Urothelium cell line (cell line): ENCODE data around the gene CCDC137.
A peak's percentile ranks its signal among the peaks of the same experiment; 100 is the strongest.

Experiments
- DNase-seq: peaks from one replicate; pipeline ENCODE4 v3.0.0; 2011; ENCODE audit warnings: low spot score, mixed read lengths
- FAIRE-seq: peaks from 2 replicates; lab custom pipeline; 2011; peaks lifted over from hg19 to GRCh38; lab: Jason Lieb, UNC

The CCDC137 gene

GRCh38 chr17:81714412-81715106, 48.0 kb downstream of the CCDC137 start:
- no peak for DNase-seq
- no peak for FAIRE-seq

DNA sequence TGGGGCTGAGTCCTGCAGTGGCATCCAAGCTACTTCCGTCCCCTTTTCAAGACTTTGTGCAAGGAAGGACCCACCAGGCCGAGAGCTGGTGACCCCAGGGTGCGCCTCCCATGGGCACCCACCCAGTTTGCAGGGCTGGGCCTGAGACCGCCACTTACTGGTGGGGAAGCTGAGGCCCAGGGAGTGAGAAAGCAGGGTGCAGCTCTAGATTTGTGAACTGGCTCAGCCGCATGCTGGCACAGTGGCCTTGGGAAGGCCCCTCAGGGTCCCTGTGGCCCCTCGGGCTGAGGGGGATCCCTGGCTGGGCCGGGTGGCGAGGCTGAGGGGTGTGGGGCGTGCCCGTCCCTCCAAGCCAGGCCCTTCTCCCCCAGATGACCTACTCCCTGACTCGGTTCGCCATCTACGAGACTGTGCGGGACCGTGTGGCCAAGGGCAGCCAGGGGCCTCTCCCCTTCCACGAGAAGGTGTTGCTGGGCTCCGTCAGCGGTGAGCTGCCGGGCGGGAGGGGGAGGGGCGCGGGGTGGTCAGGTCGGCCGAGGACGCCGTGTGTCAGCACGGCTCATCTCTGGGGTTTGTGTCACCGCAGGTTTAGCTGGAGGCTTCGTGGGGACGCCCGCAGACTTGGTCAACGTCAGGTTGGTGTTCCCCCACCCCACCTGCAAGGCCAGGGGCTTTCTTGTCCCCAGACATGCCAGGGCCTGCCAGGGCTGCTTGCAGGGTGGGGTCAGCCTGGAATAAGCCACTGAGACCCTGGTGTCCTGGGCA, 48.8 kb downstream of the CCDC137 start:
- no peak for FAIRE-seq
- DNase-seq = no peak

DNA sequence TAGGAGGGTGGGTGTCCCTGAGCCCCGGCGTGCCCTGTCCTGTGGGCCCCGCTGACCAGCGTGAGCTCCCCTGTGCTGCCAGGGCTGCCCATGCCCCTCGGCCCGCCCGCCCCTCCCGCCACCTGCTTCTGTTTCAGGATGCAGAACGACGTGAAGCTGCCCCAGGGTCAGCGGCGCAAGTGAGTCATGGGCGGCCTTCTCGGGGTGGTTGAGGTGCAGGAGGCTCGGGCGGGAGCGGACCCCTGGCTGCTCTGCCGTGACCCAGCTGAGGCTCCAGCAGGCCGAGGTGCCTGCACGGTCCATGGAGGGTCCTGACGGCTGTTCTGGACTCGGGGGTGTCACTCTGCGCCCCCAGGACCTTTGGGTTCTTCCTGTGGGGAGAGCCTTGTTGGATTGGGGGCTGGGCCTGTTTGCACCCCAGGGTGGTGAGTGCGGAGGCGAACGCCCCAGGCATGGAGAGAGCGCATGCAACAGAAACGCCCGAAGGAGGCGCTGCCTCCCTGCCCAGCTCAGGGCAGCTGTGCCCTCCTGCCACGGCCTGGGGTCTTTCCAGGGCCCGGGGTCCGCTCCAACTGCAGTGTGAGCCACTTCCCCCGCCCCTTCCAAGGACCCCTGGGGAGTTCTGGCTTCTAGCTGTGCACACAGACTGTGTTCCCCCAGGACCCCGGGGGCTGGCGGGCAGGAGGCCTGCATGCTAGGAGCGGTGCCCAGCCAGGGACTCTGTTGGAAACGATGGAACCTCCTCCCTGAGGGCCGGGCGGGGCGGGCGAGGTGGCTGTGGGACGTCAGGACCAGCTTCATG, 49.5 kb downstream of the CCDC137 start:
- DNase-seq = no peak
- no peak for FAIRE-seq

- FAIRE-seq = no peak
- DNase-seq = no peak
These were observed 50.1 kb downstream of the CCDC137 start for GRCh38 chr17:81716674-81716996.

DNA sequence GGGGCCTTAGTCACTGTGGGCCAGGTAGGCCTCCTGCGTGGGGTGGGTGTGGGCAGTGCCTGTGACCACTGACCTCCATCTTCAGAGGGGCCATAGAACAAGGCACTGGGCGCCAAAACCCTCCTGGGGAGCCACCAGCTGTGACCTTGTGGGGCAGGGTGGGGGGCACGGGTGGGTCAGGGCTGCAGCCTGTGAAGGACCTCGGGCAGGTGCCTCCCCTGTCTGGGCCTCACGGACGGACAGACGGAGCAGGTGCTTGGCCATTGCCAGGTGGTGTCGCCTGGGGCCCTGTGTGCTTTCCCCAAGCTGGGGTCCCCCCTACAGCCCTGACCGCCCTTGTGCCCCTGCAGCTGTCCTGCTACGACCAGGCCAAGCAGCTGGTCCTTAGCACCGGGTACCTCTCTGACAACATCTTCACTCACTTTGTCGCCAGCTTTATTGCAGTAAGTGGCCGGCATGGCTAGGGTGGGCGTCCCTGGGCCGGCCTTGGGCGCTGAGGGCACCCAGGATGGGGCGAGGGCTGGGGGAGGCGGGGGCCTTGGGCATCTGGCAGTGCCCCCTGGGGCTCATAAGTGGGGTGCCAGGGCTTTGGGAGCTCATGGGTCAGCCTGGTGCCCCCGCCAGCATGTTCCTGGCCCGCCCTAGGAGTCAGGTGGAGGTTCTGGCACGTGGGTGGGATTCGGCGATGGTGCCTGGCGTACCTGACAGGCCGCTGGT, 50.7 kb downstream of the CCDC137 start:
- FAIRE-seq (no peak), DNase-seq (no peak)

DNA sequence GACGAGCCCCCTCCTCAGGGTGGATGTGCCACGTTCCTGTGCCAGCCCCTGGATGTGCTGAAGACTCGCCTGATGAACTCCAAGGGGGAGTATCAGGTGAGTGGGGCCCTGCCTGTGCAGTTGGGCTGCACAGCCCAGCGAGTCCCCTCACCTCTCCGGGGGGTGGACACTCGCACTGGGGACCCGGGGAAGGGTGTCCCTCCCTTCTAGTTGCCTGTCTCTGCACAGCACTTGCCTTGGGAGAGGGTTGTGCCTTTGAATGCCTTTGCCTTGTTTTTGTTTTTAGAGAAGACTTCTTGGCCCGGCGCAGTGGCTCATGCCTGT, 51.2 kb downstream of the CCDC137 start:
- FAIRE-seq = peak; percentile 72

DNA sequence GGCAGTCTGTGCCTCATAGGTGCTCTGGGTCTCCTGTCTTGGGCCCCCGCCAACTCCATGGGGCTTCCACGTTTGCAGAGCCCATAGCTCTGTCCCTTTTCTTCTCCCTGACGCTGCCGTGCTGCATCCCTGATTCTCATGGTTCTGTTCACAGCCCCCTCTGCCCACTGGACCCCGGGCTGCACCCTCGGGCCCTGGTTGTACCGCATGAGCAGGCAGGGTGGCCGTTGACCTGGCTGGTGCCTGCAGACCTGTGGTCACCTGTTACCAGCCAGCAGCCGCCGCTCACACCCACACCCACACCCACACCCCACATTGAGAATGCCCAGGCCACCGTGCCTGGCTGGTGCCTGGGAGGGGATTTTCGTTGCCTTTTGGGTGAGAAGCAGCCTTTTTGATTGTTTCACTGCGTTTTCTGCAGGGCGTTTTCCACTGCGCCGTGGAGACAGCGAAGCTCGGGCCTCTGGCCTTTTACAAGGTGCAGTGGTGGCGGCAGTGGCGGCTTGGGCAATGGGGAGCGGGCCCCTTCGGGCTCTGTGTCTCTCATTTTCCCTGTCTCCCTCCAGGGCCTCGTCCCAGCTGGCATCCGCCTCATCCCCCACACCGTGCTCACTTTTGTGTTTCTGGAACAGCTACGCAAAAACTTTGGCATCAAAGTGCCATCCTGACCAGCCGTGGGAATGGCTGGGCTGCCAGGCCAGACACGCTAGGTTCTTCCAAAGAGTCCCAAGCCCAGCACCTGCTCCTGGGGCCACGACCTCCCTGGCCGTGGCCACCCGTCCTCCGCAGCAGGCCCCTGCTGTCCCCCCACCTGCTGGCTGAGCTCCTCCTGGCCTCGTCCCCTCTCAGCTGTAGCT, 53.1 kb downstream of the CCDC137 start:
- no peak for DNase-seq
- FAIRE-seq = no peak

More for the DNA sequence above, 51.2 kb downstream of the CCDC137 start:
- no peak for DNase-seq

DNA sequence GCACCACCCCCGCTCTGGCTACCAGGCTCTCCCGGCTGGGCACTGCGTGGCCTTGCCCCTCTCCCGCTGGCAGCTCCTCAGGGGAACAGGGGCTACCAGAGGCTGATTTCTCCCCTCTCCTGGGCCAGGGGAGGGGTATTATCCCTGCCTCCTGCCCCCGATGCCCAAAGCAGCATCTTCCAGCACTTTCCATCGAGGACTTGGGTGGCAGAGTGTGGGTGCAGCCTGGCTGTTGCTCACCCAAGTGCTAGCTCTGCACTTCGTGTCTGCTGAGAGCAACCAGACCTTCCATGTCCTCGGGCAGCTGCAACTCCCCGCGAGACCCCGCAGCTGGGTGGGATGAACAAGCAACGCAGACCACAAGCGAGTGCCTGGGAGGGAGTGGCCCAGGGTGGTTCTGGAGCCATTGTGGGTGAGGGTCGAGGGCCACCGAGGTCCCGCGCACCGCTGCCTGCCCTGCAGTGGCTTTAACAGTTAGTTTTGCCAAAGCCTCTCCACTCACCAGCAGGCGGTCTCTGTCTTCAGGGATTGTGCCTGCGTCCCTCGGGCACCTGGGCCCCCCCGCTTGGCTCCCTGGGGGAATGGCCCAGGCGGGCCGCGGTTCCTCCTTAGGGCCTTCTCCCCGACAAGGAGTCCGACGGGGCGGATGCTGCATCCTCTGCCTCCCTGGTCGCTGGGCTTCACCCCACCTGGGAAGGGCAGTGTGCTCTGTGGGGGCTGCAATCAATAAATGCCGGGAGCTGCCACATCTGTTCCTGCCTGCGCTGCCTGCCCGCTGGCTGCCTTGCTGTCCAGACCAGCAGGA, 53.9 kb downstream of the CCDC137 start:
- FAIRE-seq (peak; percentile 9), DNase-seq (no peak)

GRCh38 chr17:81722184-81723120, 55.9 kb downstream of the CCDC137 start:
- peak; percentile 74 for DNase-seq
- FAIRE-seq = peak; percentile 52
